Karpas-422 (cell line): Measurements from ENCODE around the gene C7orf25. TPM values are rescaled to one million over a fixed set of nuclear protein-coding genes. Genes with fewer than 3 reads are reported as not detected.

Source experiments
- DNase-seq: peaks from one replicate; pipeline ENCODE4 v3.0.0-alpha.2; 2015
- H2AFZ ChIP-seq: fragments of 200-600 bp; sonication (generic); 2 replicates; pipeline ENCODE4 v1.6.1; 2014; ENCODE audit warnings: antibody characterized with exemption, low read length, mixed read lengths
- H3K27ac ChIP-seq: fragments of 200-600 bp; sonication (generic); 2 replicates; pipeline ENCODE4 v1.5.1; 2014; ENCODE audit warnings: mild to moderate bottlenecking, low read length, moderate library complexity
- H3K27me3 ChIP-seq: fragments of 200-600 bp; sonication (generic); 2 replicates; pipeline ENCODE4 v1.6.1; 2014; ENCODE audit warnings: low read length, mixed read lengths
- H3K36me3 ChIP-seq: fragments of 200-600 bp; sonication (generic); 2 replicates; pipeline ENCODE4 v1.6.1; 2014; ENCODE audit warnings: low read length, mixed read lengths; ENCODE audit not compliant: insufficient read depth
- H3K4me1 ChIP-seq: fragments of 200-600 bp; sonication (generic); 2 replicates; pipeline ENCODE4 v1.6.1; 2014; ENCODE audit warnings: mild to moderate bottlenecking, low read length, mixed read lengths
- H3K4me2 ChIP-seq: fragments of 200-600 bp; sonication (generic); 2 replicates; pipeline ENCODE4 v1.6.1; 2014; ENCODE audit warnings: low read length, low read depth, mild to moderate bottlenecking; ENCODE audit not compliant: poor library complexity, severe bottlenecking
- H3K4me3 ChIP-seq: fragments of 200-600 bp; sonication (generic); 2 replicates; pipeline ENCODE4 v1.5.1; 2014; ENCODE audit warnings: mild to moderate bottlenecking, antibody characterized with exemption, low read length, mixed read lengths
- H3K79me2 ChIP-seq: fragments of 200-600 bp; sonication (generic); 2 replicates; pipeline ENCODE4 v1.6.1; 2014; ENCODE audit warnings: mild to moderate bottlenecking, low read length, mixed read lengths
- H3K9ac ChIP-seq: fragments of 200-600 bp; sonication (generic); 2 replicates; pipeline ENCODE4 v1.6.0; 2014; ENCODE audit warnings: low read length
- H3K9me2 ChIP-seq: fragments of 200-600 bp; sonication (generic), shearing (Covaris generic); replicated peaks from 2 replicates; pipeline ENCODE4 v1.6.0; 2014; ENCODE audit warnings: mild to moderate bottlenecking, low read length, moderate library complexity; ENCODE audit not compliant: insufficient read depth
- H3K9me3 ChIP-seq: fragments of 300-700, 200-600 bp; sonication (generic); 2 replicates; pipeline ENCODE4 v1.6.1; 2014; ENCODE audit warnings: low read length, mixed read lengths
- H4K20me1 ChIP-seq: fragments of 200-600 bp; sonication (generic); 2 replicates; pipeline ENCODE4 v1.6.1; 2014; ENCODE audit warnings: mild to moderate bottlenecking, antibody characterized with exemption, low read length, low read depth; ENCODE audit not compliant: insufficient read depth
- total RNA-seq: library from RNA; depleted of rRNA; stranded (reverse); fragments of >200 nt; shearing (Covaris generic); gene quantifications from 2 replicates; pipeline ENCODE4 v1.2.3, GENCODE V29; 2014; ENCODE audit warnings: low replicate concordance

Gene C7orf25
- total RNA-seq, 1 experiment from 2014 or later, result 1.8 TPM

GRCh38 chr7:42883950-42884349 lies 27.9 kb downstream of the C7orf25 start:
- H3K4me2 ChIP-seq, result no peak overlapping the region
- no peaks in the 10 kb centered on the region for H3K36me3 ChIP-seq
- H2AFZ ChIP-seq, result no peak overlapping the region
- no peaks in the 10 kb centered on the region for H3K79me2 ChIP-seq
- no peaks in the 10 kb centered on the region for H3K9me2 ChIP-seq
- H3K9ac ChIP-seq, result no peak overlapping the region; the same call in 1 of the 2 replicates
- no peaks in the 10 kb centered on the region for H4K20me1 ChIP-seq
- no peaks in the 10 kb centered on the region for H3K27me3 ChIP-seq
- no peak overlapping the region for H3K27ac ChIP-seq
- DNase-seq, result peak; percentile 80
- no peaks in the 10 kb centered on the region for H3K9me3 ChIP-seq
- H3K4me1 ChIP-seq, result peaks cover 35% of the 10 kb centered on the region
- no peak overlapping the region for H3K4me3 ChIP-seq

- H4K20me1 ChIP-seq, result no peaks in the 10 kb centered on the region
- no peak for DNase-seq
- no peak overlapping the region for H3K4me3 ChIP-seq
- no peaks in the 10 kb centered on the region for H3K36me3 ChIP-seq
- H3K9me3 ChIP-seq, result no peaks in the 10 kb centered on the region
- H3K4me1 ChIP-seq, result peaks cover 13% of the 10 kb centered on the region
- H3K27ac ChIP-seq, result no peak overlapping the region
- H3K4me2 ChIP-seq, result no peak overlapping the region
- no peak overlapping the region for H3K9ac ChIP-seq
- H3K79me2 ChIP-seq, result no peaks in the 10 kb centered on the region
- H3K9me2 ChIP-seq, result no peaks in the 10 kb centered on the region
- no peaks in the 10 kb centered on the region for H3K27me3 ChIP-seq
- H2AFZ ChIP-seq, result no peak overlapping the region
Observed at GRCh38 chr7:42880392-42880791, 31.5 kb downstream of the C7orf25 start.

GRCh38 chr7:42878303-42878702 lies 33.6 kb downstream of the C7orf25 start:
- H3K4me2 ChIP-seq, result no peak overlapping the region
- no peaks in the 10 kb centered on the region for H3K27me3 ChIP-seq
- no peak overlapping the region for H2AFZ ChIP-seq
- no peak overlapping the region for H3K4me3 ChIP-seq
- no peaks in the 10 kb centered on the region for H3K9me2 ChIP-seq
- no peak overlapping the region for H3K9ac ChIP-seq
- H3K36me3 ChIP-seq, result no peaks in the 10 kb centered on the region
- no peaks in the 10 kb centered on the region for H4K20me1 ChIP-seq
- peaks cover under 1% of the 10 kb centered on the region; the same call in 1 of the 2 replicates for H3K4me1 ChIP-seq
- no peak overlapping the region for H3K27ac ChIP-seq
- no peak for DNase-seq
- H3K79me2 ChIP-seq, result no peaks in the 10 kb centered on the region
- H3K9me3 ChIP-seq, result no peaks in the 10 kb centered on the region

- no peak overlapping the region for H3K27ac ChIP-seq
- no peak overlapping the region for H2AFZ ChIP-seq
- H3K9ac ChIP-seq, result no peak overlapping the region
Observed at GRCh38 chr7:42877862-42878261, 34.0 kb downstream of the C7orf25 start.

GRCh38 chr7:42876182-42877068 lies 35.4 kb downstream of the C7orf25 start:
- DNase-seq, result peak; percentile 84
- no peak overlapping the region for H3K4me3 ChIP-seq
- H3K79me2 ChIP-seq, result no peaks in the 10 kb centered on the region

More at GRCh38 chr7:42877862-42878261, 34.0 kb downstream of the C7orf25 start:
- no peaks in the 10 kb centered on the region for H3K27me3 ChIP-seq
- no peaks in the 10 kb centered on the region for H3K4me1 ChIP-seq
- H3K4me2 ChIP-seq, result no peak overlapping the region
- no peaks in the 10 kb centered on the region for H3K36me3 ChIP-seq
- no peaks in the 10 kb centered on the region for H4K20me1 ChIP-seq
- H3K9me3 ChIP-seq, result no peaks in the 10 kb centered on the region
- no peak overlapping the region for H3K4me3 ChIP-seq
- no peaks in the 10 kb centered on the region for H3K9me2 ChIP-seq
- no peak for DNase-seq
- H3K79me2 ChIP-seq, result no peaks in the 10 kb centered on the region

GRCh38 chr7:42869131-42870020 lies 42.5 kb downstream of the C7orf25 start:
- no peak overlapping the region for H3K9ac ChIP-seq
- H3K4me1 ChIP-seq, result 0 out of 2 replicates have a peak, but pooled peaks cover 2% of the 10 kb centered on the region
- H3K9me2 ChIP-seq, result no peaks in the 10 kb centered on the region
- H3K27me3 ChIP-seq, result no peaks in the 10 kb centered on the region
- no peak overlapping the region for H2AFZ ChIP-seq
- H3K4me2 ChIP-seq, result no peak overlapping the region
- no peaks in the 10 kb centered on the region for H4K20me1 ChIP-seq
- no peaks in the 10 kb centered on the region for H3K9me3 ChIP-seq
- no peaks in the 10 kb centered on the region for H3K79me2 ChIP-seq
- H3K27ac ChIP-seq, result no peak overlapping the region
- no peak for DNase-seq
- H3K36me3 ChIP-seq, result no peaks in the 10 kb centered on the region
- no peak overlapping the region for H3K4me3 ChIP-seq

More at GRCh38 chr7:42876182-42877068, 35.4 kb downstream of the C7orf25 start:
- Histone ChIP-seq H3K27ac (no peak overlapping the region), H3K9me2 (no peaks in the 10 kb centered on the region), H3K9ac (no peak overlapping the region), H3K4me2 (no peak overlapping the region), H2AFZ (no peak overlapping the region), H3K36me3 (no peaks in the 10 kb centered on the region), H3K27me3 (no peaks in the 10 kb centered on the region), H4K20me1 (no peaks in the 10 kb centered on the region), H3K9me3 (no peaks in the 10 kb centered on the region), H3K4me1 (no peaks in the 10 kb centered on the region)

- no peaks in the 10 kb centered on the region for H4K20me1 ChIP-seq
- H3K79me2 ChIP-seq, result no peaks in the 10 kb centered on the region
- no peak overlapping the region for H3K4me3 ChIP-seq
- H3K27me3 ChIP-seq, result no peaks in the 10 kb centered on the region
- no peaks in the 10 kb centered on the region for H3K36me3 ChIP-seq
- no peak overlapping the region for H3K4me2 ChIP-seq
- H3K9me2 ChIP-seq, result no peaks in the 10 kb centered on the region
- H3K9ac ChIP-seq, result no peak overlapping the region
- no peak overlapping the region for H2AFZ ChIP-seq
- no peak overlapping the region for H3K27ac ChIP-seq
- 0 out of 2 replicates have a peak, but pooled peaks cover 2% of the 10 kb centered on the region for H3K4me1 ChIP-seq
- H3K9me3 ChIP-seq, result no peaks in the 10 kb centered on the region
- DNase-seq, result no peak
Observed at GRCh38 chr7:42868480-42868879, 43.4 kb downstream of the C7orf25 start.
